NCI-H128 (cell line): ENCODE data around the gene PRPS1.
"Not testable (repeated sequence)": the region's sequence is repeated elsewhere in the genome, so short reads cannot be mapped to it uniquely, and the experiment has no call there.

Experiments used
- DNase-seq: peaks from one replicate; lab custom pipeline; 2025; ENCODE audit not compliant: unreplicated experiment; lab: John Stamatoyannopoulos, UW

PRPS1 gene

DNA sequence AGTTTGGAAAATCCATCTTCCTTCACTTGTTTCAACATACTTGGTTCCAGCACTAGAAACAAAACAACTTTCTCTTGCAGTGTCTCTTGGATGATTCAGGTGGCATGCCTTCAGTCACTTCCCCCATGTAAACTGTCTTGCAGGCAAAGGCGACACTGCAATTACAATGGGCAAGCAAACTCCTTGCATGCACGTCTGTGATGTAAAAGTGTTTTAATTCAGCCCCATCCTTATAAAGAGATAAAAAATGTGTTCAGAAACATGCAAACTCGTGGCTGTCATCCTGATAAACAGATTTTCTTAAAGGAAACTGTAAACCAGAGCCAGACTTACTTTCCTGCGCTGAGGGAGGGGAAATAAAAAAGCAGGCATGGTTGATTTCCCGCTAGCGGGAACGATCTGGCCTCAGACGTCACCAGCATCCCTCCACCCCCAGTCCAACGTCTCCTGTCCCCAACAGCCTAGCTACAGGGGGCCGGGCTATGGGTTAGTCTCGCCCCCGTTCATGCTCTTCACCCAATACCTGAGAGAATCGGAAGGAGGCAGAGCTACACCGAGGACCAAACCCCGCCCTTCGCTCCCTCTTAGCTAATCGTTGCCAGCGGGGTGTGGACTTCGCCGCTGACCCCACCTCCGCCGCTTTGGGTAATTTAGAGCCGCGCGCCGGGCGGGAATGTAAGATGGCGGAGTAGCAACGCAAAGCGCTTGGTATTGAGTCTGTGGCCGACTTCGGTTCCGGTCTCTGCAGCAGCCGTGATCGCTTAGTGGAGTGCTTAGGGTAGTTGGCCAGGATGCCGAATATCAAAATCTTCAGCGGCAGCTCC lies at the start of gene PRPS1:
TSS of gene PRPS1 (plus strand) at position 673 of the 824 bp plus-strand sequence. CDS start at position 792, 119 bp downstream.
- DNase-seq: peak; percentile 89

DNA sequence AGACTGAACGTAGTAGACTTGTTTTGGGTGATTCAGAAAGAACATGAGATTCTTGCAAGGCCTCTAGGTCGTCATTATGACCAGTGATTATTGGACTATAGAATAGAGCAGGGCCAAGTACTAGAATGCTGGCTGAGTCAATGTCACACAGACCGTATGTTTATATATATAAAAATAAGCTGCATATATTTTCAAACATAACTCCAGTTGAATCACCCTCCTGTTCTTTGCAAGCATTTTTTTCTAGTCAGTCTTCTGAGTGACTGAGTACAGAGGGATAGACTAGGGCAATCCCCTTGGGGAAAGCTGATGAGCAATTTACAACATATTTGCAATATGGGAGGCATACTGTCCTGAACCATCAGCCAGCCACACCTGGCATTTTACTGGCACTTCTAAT lies 48.4 kb upstream of the PRPS1 start:
- no peak for DNase-seq

DNA sequence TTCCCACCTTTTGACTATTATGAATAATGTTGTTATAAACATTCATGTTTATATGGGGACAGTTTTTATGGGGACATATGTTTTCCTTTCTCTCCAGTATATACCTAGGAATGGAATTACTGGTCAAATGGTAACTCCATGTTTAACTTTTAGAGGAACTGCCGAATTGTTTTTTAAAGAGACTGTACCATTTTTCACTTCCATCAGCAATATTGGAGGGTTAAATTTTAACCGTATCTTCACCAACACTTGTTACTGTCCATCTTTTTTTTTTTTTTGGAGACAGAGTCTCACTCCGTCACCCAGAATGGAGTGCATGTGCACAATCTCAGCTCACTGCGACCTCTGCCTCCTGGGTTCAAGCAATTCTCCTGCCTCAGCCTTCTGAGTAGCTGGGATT lies 46.4 kb upstream of the PRPS1 start:
- no peak for DNase-seq

DNA sequence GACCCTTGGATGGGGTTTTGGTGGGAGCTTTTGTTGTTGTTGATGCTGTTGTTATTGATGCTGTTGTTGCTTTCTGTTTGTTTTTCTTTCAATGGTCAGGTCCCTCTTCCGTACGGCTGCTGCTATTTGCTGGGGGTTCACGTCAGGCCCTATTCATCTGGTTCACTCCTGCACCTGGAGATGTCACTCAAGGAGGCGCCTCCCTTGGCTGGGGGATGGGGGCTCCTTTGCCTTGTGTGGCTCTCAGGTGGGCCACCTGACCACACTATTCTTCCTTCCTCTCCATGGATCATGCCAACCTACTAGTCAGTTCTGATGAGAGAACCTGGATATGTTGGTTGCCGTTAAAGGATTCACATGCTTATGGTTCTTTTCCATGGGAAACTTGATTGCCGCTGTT lies 39.1 kb upstream of the PRPS1 start:
- no peak for DNase-seq

DNA sequence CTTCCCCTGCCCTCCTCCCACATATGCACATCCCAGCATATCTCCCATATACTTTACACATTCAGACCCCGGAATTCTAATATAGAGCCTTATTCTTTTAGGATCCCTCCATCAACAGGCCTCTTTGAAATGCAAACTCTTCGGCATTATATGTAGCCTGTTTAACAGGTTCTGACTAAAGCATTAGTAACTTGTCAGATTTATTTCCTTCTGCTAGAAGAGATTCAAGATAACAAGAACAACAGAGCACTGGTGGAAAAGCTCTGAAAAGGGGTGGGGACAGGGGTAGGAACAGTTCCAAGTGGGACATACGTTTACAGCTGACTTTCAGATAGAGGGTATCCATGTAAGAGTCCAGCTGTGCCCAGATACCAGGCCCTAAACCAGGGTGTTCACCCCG lies 31.7 kb upstream of the PRPS1 start:
- DNase-seq: no peak

DNA sequence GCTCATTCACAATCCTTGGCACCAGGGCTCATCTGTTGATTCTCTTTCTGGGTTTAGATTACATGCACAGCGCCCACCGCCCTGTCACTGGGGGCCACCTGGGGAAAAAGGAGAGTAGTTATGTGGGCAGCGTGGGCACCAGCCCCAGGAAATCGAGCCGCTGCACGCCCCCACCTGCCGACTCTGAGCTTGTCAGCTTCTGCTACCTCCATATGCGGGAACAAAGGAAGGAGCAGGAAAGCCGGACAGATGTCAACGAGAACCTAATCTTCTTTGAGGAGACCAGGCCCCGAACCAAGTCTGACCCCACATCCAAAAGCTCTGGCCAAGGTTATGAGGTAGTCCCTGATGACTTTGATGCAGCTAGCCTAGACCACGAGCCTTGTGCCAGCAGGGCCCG lies 31.0 kb upstream of the PRPS1 start:
- no peak for DNase-seq

DNA sequence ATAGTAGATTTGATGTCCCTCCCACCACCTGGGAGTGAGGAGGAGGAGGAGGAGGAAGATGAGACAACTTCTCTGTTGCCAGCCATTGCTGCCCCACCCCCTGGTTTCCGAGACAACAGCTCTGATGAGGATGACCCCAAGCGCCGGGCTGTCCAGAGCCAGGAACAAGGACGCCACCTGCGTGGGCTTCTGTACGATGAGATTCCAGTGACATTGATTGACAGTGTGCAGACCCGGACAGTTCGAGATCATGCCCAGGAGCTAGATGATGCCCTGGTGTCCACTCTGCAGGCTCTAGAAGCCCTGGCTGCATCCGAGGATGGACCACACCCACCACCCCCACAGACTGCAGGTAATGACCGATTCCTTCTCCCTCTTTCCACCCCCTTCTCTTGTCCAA lies 30.5 kb upstream of the PRPS1 start:
- DNase-seq: no peak

DNA sequence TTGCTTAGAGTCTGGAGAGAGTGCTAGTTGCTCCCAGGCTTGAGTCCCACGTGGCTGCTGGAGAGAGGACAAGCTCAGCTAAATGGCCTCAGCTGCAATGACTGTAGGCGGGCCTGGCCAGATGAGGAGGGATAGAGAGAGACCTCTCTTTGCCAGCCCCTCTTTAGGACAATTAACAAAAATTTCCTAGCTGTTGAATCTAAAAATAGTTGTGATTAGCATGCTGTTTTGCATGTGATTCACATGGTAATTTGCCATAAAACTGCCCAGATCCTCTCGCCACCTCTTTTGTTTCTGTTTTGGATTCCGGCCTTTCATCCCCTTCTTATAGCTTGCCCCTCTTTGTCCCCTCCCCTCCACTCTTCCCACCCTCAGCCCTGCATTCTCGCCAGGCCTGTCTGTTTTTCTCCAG lies 28.9 kb upstream of the PRPS1 start:
- DNase-seq: no peak

DNA sequence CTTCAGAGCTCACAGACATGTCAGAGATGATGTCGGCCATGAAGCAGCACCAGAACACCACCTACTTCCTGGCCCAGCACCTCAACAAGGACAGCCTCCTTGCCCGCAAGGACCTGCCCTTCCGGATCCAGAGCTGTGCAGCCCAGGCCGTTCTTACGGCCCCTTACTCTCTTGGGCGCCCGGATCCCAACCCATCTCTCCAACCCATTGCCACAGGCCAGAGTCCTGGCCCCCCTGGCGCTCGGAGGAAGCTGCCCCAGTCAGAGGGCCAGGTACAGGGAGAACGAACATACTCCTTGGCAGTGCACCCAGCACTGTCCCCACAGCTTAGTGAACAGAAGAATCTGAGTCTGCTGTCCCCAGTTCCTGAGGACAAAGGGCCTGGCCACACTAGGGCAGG lies 27.9 kb upstream of the PRPS1 start:
- DNase-seq: no peak

DNA sequence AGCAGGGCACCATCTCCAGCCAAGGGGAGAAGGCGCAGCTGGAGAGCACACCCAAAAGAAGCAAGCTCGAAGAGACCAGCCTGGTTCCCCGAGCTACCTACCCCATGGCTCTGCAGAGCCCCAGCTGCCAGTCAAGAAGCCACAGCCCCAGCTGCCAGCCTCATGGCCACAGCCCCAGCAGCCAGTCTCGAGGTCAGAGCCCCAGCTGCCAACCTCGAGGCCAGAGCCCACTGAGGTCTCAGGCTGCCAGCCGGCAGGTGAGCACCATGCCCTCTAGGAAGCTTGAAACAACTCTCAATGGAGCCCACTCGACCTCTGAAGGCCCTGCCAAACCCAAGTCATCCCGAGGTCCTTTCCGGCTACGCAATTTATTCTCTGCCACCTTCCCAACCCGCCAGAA lies 27.0 kb upstream of the PRPS1 start:
- no peak for DNase-seq

DNA sequence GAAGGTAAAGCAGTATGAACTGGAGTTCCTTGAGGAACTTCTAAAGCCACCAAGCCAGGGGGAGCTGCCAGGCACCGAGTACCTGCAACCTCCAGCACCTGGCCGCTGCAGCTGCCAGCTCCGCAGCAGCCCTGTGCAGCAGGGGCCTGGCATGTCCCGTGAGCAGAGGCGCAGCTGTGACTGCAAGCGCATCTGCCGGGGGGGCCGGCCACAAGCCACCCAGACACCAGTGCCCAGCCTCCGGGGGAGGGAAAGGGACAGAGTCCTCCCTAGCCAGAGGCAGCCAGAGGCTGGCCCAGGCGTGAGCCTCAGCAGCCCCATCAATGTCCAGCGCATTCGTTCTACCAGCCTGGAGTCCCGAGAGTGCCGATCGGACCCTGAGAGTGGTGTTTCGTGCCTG lies 26.6 kb upstream of the PRPS1 start:
- no peak for DNase-seq

DNA sequence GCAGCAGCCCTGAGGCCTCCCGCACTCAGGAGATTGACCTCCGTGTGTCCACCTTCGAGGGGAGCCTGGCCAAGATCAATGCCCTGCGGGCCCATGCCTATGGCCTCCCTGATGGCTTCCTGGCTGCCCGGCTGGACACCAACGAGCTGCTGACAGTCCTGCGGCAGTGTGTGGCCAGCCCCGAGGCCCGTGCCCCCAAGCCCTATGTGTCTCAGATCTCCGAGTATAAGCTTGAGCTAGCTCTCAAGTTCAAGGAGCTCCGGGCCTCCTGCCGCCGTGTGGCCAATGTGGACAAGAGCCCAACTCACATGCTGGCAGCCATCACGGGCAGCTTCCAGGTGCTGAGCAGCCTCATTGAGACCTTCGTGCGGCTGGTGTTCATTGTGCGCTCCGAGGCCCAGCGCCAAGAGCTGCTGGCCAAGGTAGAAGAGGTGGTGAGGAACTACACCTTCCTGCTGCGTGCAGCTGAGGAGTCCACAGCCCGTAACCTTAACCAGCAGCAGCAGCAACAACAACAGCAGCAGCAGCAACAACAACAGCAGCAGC lies 25.5 kb upstream of the PRPS1 start:
- DNase-seq: no peak

DNA sequence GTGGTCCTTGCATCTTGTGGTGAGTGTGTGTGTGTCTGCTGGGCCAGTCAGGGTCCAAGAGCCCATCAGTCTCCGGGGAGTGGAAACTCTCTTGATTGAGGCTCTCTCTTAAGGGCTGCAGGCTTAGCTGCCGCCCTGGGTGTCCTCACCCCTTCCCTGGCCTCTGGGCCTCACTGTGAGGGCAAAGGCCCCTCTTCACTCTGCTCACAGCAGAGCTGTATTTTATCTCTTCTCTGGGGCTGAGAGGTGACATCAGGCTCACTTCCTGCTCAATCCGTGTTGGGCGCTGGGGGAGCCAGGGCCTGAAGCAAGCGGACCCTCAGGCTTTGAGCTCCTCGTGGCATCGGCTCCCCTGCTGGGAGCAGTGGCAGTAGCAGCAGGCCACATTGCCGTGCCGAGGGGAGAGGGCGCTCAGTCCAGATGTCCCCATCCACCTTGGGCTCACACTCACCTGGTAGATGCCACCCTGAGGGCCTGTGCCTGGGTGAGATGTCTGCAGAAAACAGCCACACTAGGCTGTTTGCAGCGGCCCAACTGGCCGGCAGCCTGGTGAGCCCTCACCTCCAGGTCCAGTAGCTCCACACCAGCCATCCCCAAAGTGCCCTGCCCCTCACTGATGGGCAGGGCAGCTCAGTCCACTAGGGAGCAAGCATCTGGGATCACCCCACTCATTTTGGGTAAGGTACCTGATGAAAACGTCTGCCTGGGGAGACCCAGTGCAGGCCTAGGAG lies 24.7 kb upstream of the PRPS1 start:
- DNase-seq: no peak

DNA sequence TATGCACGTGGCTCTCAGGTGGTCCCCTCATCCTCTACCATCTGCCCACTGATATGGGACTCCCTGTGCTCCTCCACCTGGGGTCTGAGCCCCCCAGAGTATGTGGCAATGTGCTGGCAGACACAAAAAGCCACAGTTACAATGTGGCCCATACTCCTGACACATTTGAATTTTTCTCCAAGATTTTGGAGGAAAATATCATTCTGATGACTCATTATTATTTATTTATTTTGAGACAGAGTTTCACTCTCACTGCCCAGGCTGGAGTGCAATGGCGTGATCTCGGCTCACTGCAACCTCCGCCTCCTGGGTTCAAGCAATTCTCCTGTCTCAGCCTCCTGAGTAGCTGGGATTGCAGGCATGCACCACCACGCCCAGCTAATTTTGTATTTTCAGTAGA lies 19.2 kb upstream of the PRPS1 start:
- not testable (repeated sequence) for DNase-seq

DNA sequence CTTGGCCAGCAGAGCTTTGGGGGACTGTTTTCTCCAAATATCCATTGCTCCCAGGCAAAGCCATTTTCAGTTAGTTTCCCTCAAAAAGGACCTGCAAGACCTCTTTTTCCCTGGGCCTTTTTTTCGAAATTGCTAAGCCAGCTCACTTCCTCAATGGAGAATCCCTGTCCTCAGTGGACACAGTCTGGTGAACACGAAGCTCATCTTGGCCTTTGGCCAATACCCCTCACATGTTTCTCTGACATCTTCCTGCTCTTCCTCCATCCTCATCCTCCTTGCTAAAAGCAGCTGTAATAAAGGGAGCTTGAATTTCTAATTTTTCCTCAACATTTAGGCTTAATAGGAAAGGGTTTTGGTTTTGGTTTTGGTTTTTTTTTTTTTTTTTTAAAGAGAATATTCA lies 17.6 kb upstream of the PRPS1 start:
- DNase-seq: no peak

DNA sequence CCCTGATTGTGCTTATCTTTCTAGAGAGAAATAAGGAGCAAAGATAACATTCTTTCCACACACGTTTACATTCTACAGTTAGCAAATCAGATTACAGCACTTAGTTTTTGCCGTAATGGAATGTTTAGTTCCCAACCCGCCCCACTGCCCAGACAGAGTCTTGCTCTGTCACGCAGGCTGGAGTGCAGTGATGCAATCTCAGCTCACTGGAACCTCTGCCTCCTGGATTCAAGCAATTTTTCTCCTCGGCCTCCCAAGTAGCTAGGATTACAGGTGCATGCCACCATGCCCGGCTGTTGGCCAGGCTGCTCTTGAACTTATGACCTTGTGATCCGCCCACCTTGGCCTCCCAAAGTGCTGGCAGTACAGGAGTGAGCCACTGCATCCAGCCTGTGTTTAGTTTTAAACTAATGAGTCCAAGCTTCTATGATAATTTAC lies 8.4 kb upstream of the PRPS1 start:
- no peak for DNase-seq

DNA sequence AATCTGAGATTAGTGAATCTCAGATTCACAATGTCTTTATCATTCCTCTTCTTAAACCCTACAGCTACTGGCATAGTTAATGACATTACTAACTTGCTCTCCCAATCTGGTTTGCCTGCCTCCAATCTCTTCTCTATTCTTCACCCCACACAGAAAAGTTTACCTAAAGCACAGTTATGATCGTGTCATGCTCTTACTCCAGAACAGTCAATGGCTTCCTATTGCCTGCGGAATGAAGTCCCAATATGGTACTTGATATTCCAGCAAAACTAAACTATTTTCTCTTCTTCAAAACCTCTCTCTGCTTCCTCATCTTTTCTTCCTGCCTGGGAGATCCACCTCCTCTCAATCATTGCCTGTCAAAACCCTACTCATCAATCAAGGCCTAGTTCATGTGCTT lies 3.4 kb upstream of the PRPS1 start:
- no peak for DNase-seq

DNA sequence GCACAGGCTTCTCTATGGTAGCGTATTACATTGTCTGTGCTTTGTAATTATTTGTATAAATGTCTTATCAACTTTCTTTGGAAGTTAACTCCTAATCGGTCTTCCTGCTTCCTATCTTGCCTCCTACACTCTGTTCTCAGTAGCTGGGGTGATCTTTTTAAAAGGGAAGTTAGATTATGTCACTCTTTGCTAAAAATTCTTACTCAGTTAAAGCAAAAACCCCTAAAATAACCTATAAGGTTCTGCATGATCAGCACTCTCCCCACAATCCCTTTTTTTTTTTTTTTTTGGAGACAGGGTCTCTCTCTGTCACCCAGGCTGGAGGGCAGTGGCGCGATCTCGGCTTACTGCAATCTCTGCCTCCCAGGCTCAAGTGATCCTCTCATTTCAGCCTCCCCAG lies 2.6 kb upstream of the PRPS1 start:
- DNase-seq: no peak

DNA sequence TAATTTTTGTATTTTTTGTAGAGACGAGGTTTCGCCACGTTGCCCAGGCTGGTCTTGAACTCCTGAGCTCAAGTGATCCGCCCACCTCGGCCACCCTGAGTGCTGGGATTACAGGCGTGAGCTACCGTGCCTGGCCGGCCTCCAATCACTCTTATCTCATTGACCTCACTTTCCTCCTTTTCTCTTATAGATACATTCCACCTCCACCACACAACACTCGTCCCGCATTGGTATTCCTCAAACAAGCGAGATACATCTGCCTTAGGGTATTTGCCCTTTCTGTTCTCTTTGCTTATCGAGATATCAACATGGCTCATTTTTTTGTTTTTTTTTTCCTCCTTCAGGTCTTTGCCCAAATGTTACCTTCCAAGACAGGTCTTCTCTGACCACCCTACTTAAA lies 1.8 kb upstream of the PRPS1 start:
- no peak for DNase-seq

DNA sequence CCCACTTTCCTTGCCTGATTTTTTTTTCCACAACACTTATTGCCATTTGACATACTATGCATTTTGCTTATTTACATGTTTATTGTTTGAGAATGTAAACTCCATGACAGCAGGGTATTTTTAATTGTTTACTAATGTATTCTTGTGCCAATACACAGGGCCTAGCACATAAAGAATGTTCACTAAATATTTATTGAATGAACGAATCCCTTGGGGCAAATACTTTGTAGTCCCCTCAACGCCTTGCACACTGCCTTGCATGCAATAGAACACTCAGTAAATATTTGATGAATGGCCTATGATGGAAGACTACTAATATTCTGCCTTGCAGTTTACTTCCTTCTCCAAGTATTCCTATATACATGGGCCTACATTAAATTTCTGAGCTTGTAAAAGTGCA lies 1.4 kb upstream of the PRPS1 start:
- DNase-seq: no peak

DNA sequence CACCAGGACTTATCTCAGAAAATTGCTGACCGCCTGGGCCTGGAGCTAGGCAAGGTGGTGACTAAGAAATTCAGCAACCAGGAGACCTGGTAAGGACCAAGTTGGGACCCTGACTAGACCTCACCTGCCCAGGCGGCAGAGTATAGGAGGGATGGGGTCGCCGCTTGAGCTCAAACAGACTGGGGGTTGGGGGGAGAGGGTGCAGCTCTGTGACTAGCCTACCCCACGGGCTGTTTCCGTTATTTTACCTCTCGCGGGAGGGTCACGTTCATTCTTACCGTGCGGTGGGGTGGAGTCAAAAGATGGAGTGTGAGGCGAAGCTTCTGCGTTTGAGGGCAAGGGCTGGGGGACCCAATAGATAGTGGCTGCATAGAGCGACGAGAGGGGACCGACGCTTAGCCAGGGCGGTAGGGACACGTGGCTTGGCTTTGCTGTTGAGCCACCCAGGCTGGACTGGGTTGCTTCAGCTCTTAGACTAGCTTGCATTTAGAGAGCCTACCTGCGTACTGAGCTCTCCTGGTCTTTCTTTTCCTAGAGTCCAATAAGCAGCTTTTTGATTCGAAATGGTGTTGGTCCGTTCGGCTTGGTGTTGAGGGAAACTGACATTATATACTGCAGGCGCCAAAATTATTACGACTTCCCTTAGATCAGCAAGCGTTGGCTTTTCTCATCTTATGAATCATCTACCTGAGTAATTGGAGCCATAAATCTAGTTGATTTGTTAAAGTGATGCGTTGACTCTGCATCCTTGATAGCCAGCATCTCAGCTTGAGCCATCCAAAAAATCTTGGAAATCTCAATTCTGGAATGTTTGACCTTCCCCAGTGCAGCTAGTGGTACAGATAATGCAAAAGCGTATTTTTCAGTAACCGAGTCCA lies 591 bp downstream of the PRPS1 start:
- no peak for DNase-seq
